WTC11 (cell line): ENCODE measurements around the gene OR52E1.
"Not testable (repeated sequence)": the region's sequence is repeated elsewhere in the genome, so short reads cannot be mapped to it uniquely, and the experiment has no call there.

ENCODE experiments used
- CTCF ChIP-seq: fragments of 200-600 bp; IDR thresholded peaks from 2 replicates; pipeline ENCODE4 v1.8.0; 2022; ENCODE audit warnings: antibody characterized with exemption
- E2F1 ChIP-seq: sonication (generic); formaldehyde crosslinking; IDR thresholded peaks from 2 replicates; pipeline ENCODE4 v1.8.0; 2022; ENCODE audit warnings: mild to moderate bottlenecking, missing genetic modification reagents
- ZNF121 ChIP-seq: sonication (generic); formaldehyde crosslinking; IDR thresholded peaks from 2 replicates; pipeline ENCODE4 v1.8.0; 2023; ENCODE audit warnings: missing genetic modification reagents
- ZNF263 ChIP-seq: sonication (generic); formaldehyde crosslinking; IDR thresholded peaks from 2 replicates; pipeline ENCODE4 v1.8.1; 2022; ENCODE audit warnings: low read depth, mild to moderate bottlenecking, moderate library complexity, missing genetic modification reagents

- not testable (repeated sequence) for TF ChIP-seq CTCF; ZNF263 (CRISPR knock-in tag); E2F1 (CRISPR knock-in tag); ZNF121
These were observed 10.7 kb upstream of the OR52E1 start for GRCh38 chr11:5058679-5059078.
